ENCODE measurements around the gene HSD17B8. TPM values are rescaled to one million over a fixed set of nuclear protein-coding genes. Genes with fewer than 3 reads are reported as not detected.

HSD17B8 gene
- total and polyA plus RNA-seq, 2 donors (not counting 1 experiment from before 2014, with no cell fraction given): 10.8 to 25.5 TPM

DNA sequence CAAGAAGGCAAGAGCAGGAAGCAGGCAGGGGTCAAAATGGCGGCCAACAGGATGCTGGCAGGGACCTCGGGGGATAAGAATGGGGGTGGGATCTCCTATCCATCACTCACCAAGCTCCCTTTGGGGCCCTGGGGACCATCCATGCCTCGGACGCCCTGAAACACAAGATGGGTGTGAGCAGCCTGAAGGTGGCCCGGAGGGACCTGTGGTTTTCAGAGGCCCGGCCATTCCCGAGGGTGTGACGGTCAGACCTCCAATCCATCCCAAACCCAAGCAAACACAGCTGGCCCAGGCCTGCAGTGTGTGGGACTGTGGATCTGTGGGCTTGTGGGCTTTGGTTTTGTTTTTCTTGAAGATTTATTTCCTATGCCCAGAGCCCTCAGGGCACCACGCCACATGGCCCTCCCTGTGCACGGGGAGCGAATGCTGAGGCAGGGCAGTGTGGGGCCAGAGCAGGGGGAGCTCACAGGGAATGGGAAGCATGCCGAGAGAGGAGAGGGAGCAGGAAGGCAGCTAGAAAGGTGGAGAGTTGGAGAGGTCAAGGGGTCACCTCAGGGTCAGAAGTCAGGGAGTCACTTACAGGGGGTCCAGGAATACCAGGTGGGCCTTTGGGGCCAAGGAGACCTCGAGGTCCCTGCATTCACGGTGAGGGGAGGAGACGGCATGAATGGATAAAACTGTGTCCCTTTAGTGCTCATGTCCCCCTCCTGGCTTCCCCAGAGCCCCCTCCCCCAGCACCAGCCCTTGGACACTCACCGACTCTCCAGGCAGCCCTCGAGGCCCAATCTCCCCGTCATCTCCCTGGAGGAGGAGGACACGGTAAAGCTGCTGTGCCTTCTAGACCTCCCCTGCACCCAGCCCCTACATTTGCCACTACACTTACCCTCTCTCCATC, 26.7 kb upstream of the HSD17B8 start:
- no peak overlapping the region for H2AFZ ChIP-seq (ENCODE audit: insufficient read depth, low read depth, low read length, poor library complexity, severe bottlenecking)
- H3K79me2 ChIP-seq (ENCODE audit: control insufficient read depth, insufficient read depth, low read length): no peaks in the 10 kb centered on the region
- Mint-ChIP-seq H3K27me3 (peaks cover 17% of the 10 kb centered on the region), H3K4me1 (peaks cover 2% of the 10 kb centered on the region), H3K9me3 (ENCODE audit: insufficient read depth) (peaks cover 2% of the 10 kb centered on the region), H3K4me3 (no peak overlapping the region), H3K27ac (no peak overlapping the region)
- ATAC-seq (ENCODE audit: low read depth): no peak
- H3K27ac ChIP-seq (ENCODE audit: low read length in 2 of 2): no peak overlapping the region
- no peak for TF ChIP-seq EZH2 (IDR thresholded peaks at IDR 0.05; ENCODE audit: borderline replicate concordance, insufficient read depth, low read depth, low read length, poor library complexity, severe bottlenecking)
- TF ChIP-seq, protein P1, sequence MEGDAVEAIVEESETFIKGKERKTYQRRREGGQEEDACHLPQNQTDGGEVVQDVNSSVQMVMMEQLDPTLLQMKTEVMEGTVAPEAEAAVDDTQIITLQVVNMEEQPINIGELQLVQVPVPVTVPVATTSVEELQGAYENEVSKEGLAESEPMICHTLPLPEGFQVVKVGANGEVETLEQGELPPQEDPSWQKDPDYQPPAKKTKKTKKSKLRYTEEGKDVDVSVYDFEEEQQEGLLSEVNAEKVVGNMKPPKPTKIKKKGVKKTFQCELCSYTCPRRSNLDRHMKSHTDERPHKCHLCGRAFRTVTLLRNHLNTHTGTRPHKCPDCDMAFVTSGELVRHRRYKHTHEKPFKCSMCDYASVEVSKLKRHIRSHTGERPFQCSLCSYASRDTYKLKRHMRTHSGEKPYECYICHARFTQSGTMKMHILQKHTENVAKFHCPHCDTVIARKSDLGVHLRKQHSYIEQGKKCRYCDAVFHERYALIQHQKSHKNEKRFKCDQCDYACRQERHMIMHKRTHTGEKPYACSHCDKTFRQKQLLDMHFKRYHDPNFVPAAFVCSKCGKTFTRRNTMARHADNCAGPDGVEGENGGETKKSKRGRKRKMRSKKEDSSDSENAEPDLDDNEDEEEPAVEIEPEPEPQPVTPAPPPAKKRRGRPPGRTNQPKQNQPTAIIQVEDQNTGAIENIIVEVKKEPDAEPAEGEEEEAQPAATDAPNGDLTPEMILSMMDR (IDR thresholded peaks at IDR 0.05): no peak
- no peaks in the 10 kb centered on the region for H4K20me1 ChIP-seq (ENCODE audit: control insufficient read depth, insufficient read depth, low read length, poor library complexity, severe bottlenecking)
- H3K4me3 ChIP-seq (ENCODE audit: control extremely low read depth in 1 of 5, extremely low read depth in 1 of 5, insufficient read depth in 1 of 5, low read depth in 2 of 5, low read length in 4 of 5): no peak overlapping the region
- peaks cover 0 to 10% (median 4%) of the 10 kb centered on the region in 4 experiments for H3K27me3 ChIP-seq (replicated peaks in 1 of 4; ENCODE audit: control extremely low read depth in 1 of 4, control insufficient read depth in 3 of 4, insufficient read depth in 4 of 4, low read length in 3 of 4)
- no peaks in the 10 kb centered on the region for H3K36me3 ChIP-seq (replicated peaks in 1 of 2; ENCODE audit: control extremely low read depth in 1 of 2, control insufficient read depth in 1 of 2, extremely low read depth in 1 of 2, insufficient read depth in 2 of 2, low read length in 1 of 2)
- H3K9me3 ChIP-seq (ENCODE audit: control extremely low read depth in 1 of 3, control insufficient read depth in 2 of 3, insufficient read depth in 1 of 3, low read length in 2 of 3): peaks cover 0 to 5% (median 0%) of the 10 kb centered on the region in 3 donors
- intact Hi-C loops (cut with micrococcal nuclease): no loop called here
- DNase-seq: no peak
- 91% methylated on average over 9 of the region's 19 CpGs for WGBS (ENCODE audit: insufficient coverage)
- H3K4me2 ChIP-seq (replicated peaks; ENCODE audit: low read depth, low read length, poor library complexity, severe bottlenecking): no peak overlapping the region
- H3K4me1 ChIP-seq (ENCODE audit: control insufficient read depth in 2 of 2, insufficient read depth in 2 of 2, low read length in 2 of 2): peaks cover under 1 to 5% of the 10 kb centered on the region in 2 donors
- CTCF ChIA-PET: interaction anchor here (1.4 kb wide), 1 partner anchor 9 kb away, joined by 3 read pairs; no protein-coding TSS in a partner anchor
- no peak overlapping the region for H3K9ac ChIP-seq (ENCODE audit: low read length)
- POLR2A ChIA-PET: no interaction called here

Data from B cell (primary cell).